Left lung (tissue), 10 donors: ENCODE results near the gene STPG3. TPM values are rescaled to one million over a fixed set of nuclear protein-coding genes. Genes with fewer than 3 reads are reported as not detected.

Experiments used
- ATAC-seq: fragments of 200-7000 bp; cut with Tn5 transposase; one replicate; pipeline ENCODE4 v1.9.1; 2020; ENCODE audit warnings: moderate library complexity
- DNase-seq, 4 donors: peaks; one replicate each; pipeline ENCODE4 v3.0.0-alpha.2; 2013 to 2020
- H3K27ac ChIP-seq, 2 donors: fragments of 200-600 bp; sonication (generic) in 1 of 2; one replicate each; pipeline versions ENCODE4 v1.5.0 to v1.8.0; 2020 to 2021
- H3K27me3 ChIP-seq, 2 donors: fragments of 200-600 bp; sonication (generic) in 1 of 2; one replicate each; pipeline versions ENCODE4 v1.5.0 to v1.8.0; 2020 to 2021
- H3K36me3 ChIP-seq, 2 donors: fragments of 200-600 bp; sonication (generic) in 1 of 2; one replicate each; pipeline versions ENCODE4 v1.5.0 to v1.8.0; 2020 to 2021
- H3K4me1 ChIP-seq, 2 donors: fragments of 200-600 bp; one replicate each; pipeline ENCODE4 v1.8.0; 2021
- H3K4me3 ChIP-seq, 2 donors: fragments of 200-600 bp; sonication (generic) in 1 of 2; one replicate each; pipeline versions ENCODE4 v1.5.0 to v1.8.0; 2020 to 2021; ENCODE audit warnings: mild to moderate bottlenecking in 1 of 2
- H3K9me3 ChIP-seq, 2 donors: fragments of 200-600 bp; sonication (generic) in 1 of 2; one replicate each; pipeline versions ENCODE4 v1.5.0 to v1.8.0; 2020 to 2021
- CTCF ChIP-seq, 2 donors: fragments of 200-600 bp; sonication (generic) in 1 of 2; IDR thresholded peaks; one replicate each; pipeline versions ENCODE4 v1.5.0 to v1.8.0; 2021; ENCODE audit warnings: antibody characterized with exemption in 2 of 2
- intact Hi-C, 2 donors: fragments of 100-400 bp; cut with DNase I; formaldehyde crosslinking; loops; one replicate each; pipeline versions ENCODE4 v1.11.2 to v1.14.2; 2022
- polyA plus RNA-seq, 6 donors: library from polyadenylated mRNA; unstranded; fragments of 120-200 nt; gene quantifications; one replicate each; pipeline ENCODE4 v1.2.1, GENCODE V29; 2013; ENCODE audit not compliant: insufficient read length in 6 of 6
- total RNA-seq, 2 donors: library from RNA; stranded (reverse); fragmentation: NEBNext Ultra II Directional; extraction: Animal tissue kit (Norgen Biotek cat#: 25700); gene quantifications; one replicate each; pipeline ENCODE4 v1.2.1, GENCODE V29; 2021
- donor health status: DM: no; HTN: yes; CAD: no.
- donor health status: DM: no; HTN: no; CAD: no.

Gene STPG3
- total and polyA plus RNA-seq, 8 donors = 0.69 to 1.4 (median 0.89) TPM; not detected in 2

- TF ChIP-seq CTCF (IDR thresholded peaks at IDR 0.05) = no peak
- intact Hi-C loops = no loop called here
- Histone ChIP-seq H3K27me3 (peaks cover 0 to 29% of the 10 kb centered on the region in 2 donors), H3K4me1 (peaks cover 17 to 63% of the 10 kb centered on the region in 2 donors), H3K9me3 (no peaks in the 10 kb centered on the region), H3K36me3 (no peaks in the 10 kb centered on the region), H3K4me3 (peak within 1 kb of the TSS; percentile 47 to 70), H3K27ac (peak within 1 kb of the TSS; percentile 86 to 90)
- DNase-seq = no peak
- peak; percentile 2 for ATAC-seq
These were observed 28.7 kb upstream of the STPG3 start, which contains the start of gene RNF208 for GRCh38 chr9:137222190-137223077. TSS of gene RNF208 (minus strand) at chr9:137222240. CDS start at chr9:137221212, 1,028 bp downstream.

- DNase-seq (peak; percentile 90 to 98 (median 97)), ATAC-seq (peak; percentile 86)
- no peak for TF ChIP-seq CTCF (IDR thresholded peaks at IDR 0.05)
- Histone ChIP-seq H3K27ac (peak overlapping the region; percentile 86 to 90), H3K4me3 (peak overlapping the region; percentile 47 to 70), H3K36me3 (no peaks in the 10 kb centered on the region), H3K9me3 (no peaks in the 10 kb centered on the region), H3K27me3 (peaks cover 0 to 35% of the 10 kb centered on the region in 2 donors), H3K4me1 (peaks cover 12 to 56% of the 10 kb centered on the region in 2 donors)
- intact Hi-C loops = no loop called here
These were observed 27.8 kb upstream of the STPG3 start for GRCh38 chr9:137223078-137223970.

- Histone ChIP-seq H3K4me3 (peak within 1 kb of the TSS; percentile 47 to 70), H3K36me3 (no peaks in the 10 kb centered on the region), H3K27me3 (peaks cover 0 to 52% of the 10 kb centered on the region in 2 donors), H3K4me1 (peaks cover 12 to 47% of the 10 kb centered on the region in 2 donors), H3K27ac (peak within 1 kb of the TSS; percentile 86 to 90), H3K9me3 (no peaks in the 10 kb centered on the region)
- intact Hi-C loops = no loop called here
- TF ChIP-seq CTCF (IDR thresholded peaks at IDR 0.05) = no peak
- peak in 1 of 4 donors; percentile 86 for DNase-seq
- no peak for ATAC-seq
These were observed 26.0 kb upstream of the STPG3 start, which contains the start of gene CYSRT1 for GRCh38 chr9:137224830-137225694. TSS of gene CYSRT1 (plus strand) at chr9:137225174. CDS start at chr9:137225622, 448 bp downstream.

GRCh38 chr9:137225699-137226331 is 25.3 kb upstream of the STPG3 start:
- no peak for DNase-seq
- TF ChIP-seq CTCF (IDR thresholded peaks at IDR 0.05) = no peak

More at GRCh38 chr9:137225699-137226331, 25.3 kb upstream of the STPG3 start:
- H3K27ac ChIP-seq = no peak overlapping the region
- H3K9me3 ChIP-seq = no peaks in the 10 kb centered on the region
- H3K36me3 ChIP-seq = no peaks in the 10 kb centered on the region
- no peak overlapping the region for H3K4me3 ChIP-seq
- peaks cover 12 to 47% of the 10 kb centered on the region in 2 donors for H3K4me1 ChIP-seq
- intact Hi-C loops = no loop called here
- H3K27me3 ChIP-seq = peaks cover 0 to 59% of the 10 kb centered on the region in 2 donors
- ATAC-seq = no peak
